ENCODE data around the gene FRS2. TPM values are rescaled to one million over a fixed set of nuclear protein-coding genes. Genes with fewer than 3 reads are reported as not detected.

FRS2 gene
- total and polyA plus RNA-seq, 2 donors (not counting 1 experiment from before 2014, with no cell fraction given): 11.3 to 33.7 TPM

DNA sequence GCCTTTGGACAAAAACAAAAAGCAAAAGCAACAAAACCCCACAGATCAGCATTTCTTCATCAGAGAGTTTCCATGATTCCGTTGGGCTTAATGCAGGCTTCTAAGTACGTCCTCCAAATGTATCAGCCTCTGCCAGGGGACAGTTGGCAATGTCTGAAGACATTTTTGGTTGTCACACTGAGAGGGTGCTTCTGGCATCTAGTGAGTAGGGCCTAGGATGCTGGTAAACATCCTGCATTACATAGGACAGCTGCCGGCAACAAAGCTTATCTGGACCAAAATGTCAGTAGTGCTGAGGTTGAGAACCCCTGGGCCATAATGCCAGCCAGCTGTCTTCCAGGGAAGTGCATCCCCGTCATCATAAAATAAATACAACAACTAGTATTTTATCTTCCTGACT lies 149.9 kb downstream of the FRS2 start:
- Mint-ChIP-seq H3K9me3 (ENCODE audit: insufficient read depth) (no peaks in the 10 kb centered on the region), H3K4me1 (no peaks in the 10 kb centered on the region), H3K27ac (no peak overlapping the region), H3K4me3 (no peak overlapping the region), H3K27me3 (peaks cover 26% of the 10 kb centered on the region)
- no peaks in the 10 kb centered on the region for H3K27me3 ChIP-seq (replicated peaks in 1 of 4; ENCODE audit: control extremely low read depth in 1 of 4, control insufficient read depth in 3 of 4, insufficient read depth in 4 of 4, low read length in 3 of 4)
- CTCF ChIA-PET: no interaction called here
- POLR2A ChIA-PET: no interaction called here
- no peak overlapping the region for H3K27ac ChIP-seq (ENCODE audit: low read length in 2 of 2)
- no peak overlapping the region for H3K9ac ChIP-seq (ENCODE audit: low read length)
- no peaks in the 10 kb centered on the region for H3K36me3 ChIP-seq (replicated peaks in 1 of 2; ENCODE audit: control extremely low read depth in 1 of 2, control insufficient read depth in 1 of 2, extremely low read depth in 1 of 2, insufficient read depth in 2 of 2, low read length in 1 of 2)
- TF ChIP-seq CTCF (IDR thresholded peaks at IDR 0.05) (no peak), EZH2 (IDR thresholded peaks at IDR 0.05; ENCODE audit: borderline replicate concordance, insufficient read depth, low read depth, low read length, poor library complexity, severe bottlenecking) (no peak)
- H3K9me3 ChIP-seq (ENCODE audit: control extremely low read depth in 1 of 3, control insufficient read depth in 2 of 3, insufficient read depth in 1 of 3, low read length in 2 of 3): no peaks in the 10 kb centered on the region
- H3K4me3 ChIP-seq (ENCODE audit: control extremely low read depth in 1 of 5, extremely low read depth in 1 of 5, insufficient read depth in 1 of 5, low read depth in 2 of 5, low read length in 4 of 5): no peak overlapping the region
- H3K4me2 ChIP-seq (replicated peaks; ENCODE audit: low read depth, low read length, poor library complexity, severe bottlenecking): no peak overlapping the region
- ATAC-seq (ENCODE audit: low read depth) (no peak), DNase-seq (no peak)
- H3K4me1 ChIP-seq (ENCODE audit: control insufficient read depth in 2 of 2, insufficient read depth in 2 of 2, low read length in 2 of 2): no peaks in the 10 kb centered on the region
- no peaks in the 10 kb centered on the region for H4K20me1 ChIP-seq (ENCODE audit: control insufficient read depth, insufficient read depth, low read length, poor library complexity, severe bottlenecking)
- 94% methylated on average over 2 of the region's 4 CpGs for WGBS (ENCODE audit: insufficient coverage)
- intact Hi-C loops (cut with micrococcal nuclease): no loop called here
- no peak overlapping the region for H2AFZ ChIP-seq (ENCODE audit: insufficient read depth, low read depth, low read length, poor library complexity, severe bottlenecking)
- no peaks in the 10 kb centered on the region for H3K79me2 ChIP-seq (ENCODE audit: control insufficient read depth, insufficient read depth, low read length)

- Histone ChIP-seq H3K27ac (ENCODE audit: low read length in 2 of 2) (no peak overlapping the region), H4K20me1 (ENCODE audit: control insufficient read depth, insufficient read depth, low read length, poor library complexity, severe bottlenecking) (no peaks in the 10 kb centered on the region), H3K9ac (ENCODE audit: low read length) (no peak overlapping the region), H3K4me1 (ENCODE audit: control insufficient read depth in 2 of 2, insufficient read depth in 2 of 2, low read length in 2 of 2) (no peaks in the 10 kb centered on the region), H3K27me3 (replicated peaks in 1 of 4; ENCODE audit: control extremely low read depth in 1 of 4, control insufficient read depth in 3 of 4, insufficient read depth in 4 of 4, low read length in 3 of 4) (no peaks in the 10 kb centered on the region), H3K36me3 (replicated peaks in 1 of 2; ENCODE audit: control extremely low read depth in 1 of 2, control insufficient read depth in 1 of 2, extremely low read depth in 1 of 2, insufficient read depth in 2 of 2, low read length in 1 of 2) (no peaks in the 10 kb centered on the region), H3K79me2 (ENCODE audit: control insufficient read depth, insufficient read depth, low read length) (no peaks in the 10 kb centered on the region), H2AFZ (ENCODE audit: insufficient read depth, low read depth, low read length, poor library complexity, severe bottlenecking) (no peak overlapping the region), H3K9me3 (ENCODE audit: control extremely low read depth in 1 of 3, control insufficient read depth in 2 of 3, insufficient read depth in 1 of 3, low read length in 2 of 3) (no peaks in the 10 kb centered on the region), H3K4me2 (replicated peaks; ENCODE audit: low read depth, low read length, poor library complexity, severe bottlenecking) (no peak overlapping the region), H3K4me3 (ENCODE audit: control extremely low read depth in 1 of 5, extremely low read depth in 1 of 5, insufficient read depth in 1 of 5, low read depth in 2 of 5, low read length in 4 of 5) (no peak overlapping the region)
- no peak overlapping the region for H3K4me3 Mint-ChIP-seq
- DNase-seq (no peak), ATAC-seq (ENCODE audit: low read depth) (no peak)
- WGBS (ENCODE audit: insufficient coverage): 100% methylated on average over 2 of the region's 2 CpGs
- ChIA-PET CTCF (no interaction called here), POLR2A (no interaction called here)
- no peaks in the 10 kb centered on the region for H3K9me3 Mint-ChIP-seq (ENCODE audit: insufficient read depth)
- H3K27ac Mint-ChIP-seq: no peak overlapping the region
- no peak for TF ChIP-seq CTCF (IDR thresholded peaks at IDR 0.05)
- no peak for TF ChIP-seq EZH2 (IDR thresholded peaks at IDR 0.05; ENCODE audit: borderline replicate concordance, insufficient read depth, low read depth, low read length, poor library complexity, severe bottlenecking)
- H3K27me3 Mint-ChIP-seq: peaks cover 26% of the 10 kb centered on the region
- intact Hi-C loops (cut with micrococcal nuclease): no loop called here
- no peaks in the 10 kb centered on the region for H3K4me1 Mint-ChIP-seq
These were observed 150.7 kb downstream of the FRS2 start for GRCh38 chr12:69620921-69621320.
